GM19467 (cell line): ENCODE data around the gene LRPAP1.
A peak's percentile ranks its signal among the peaks of the same experiment; 100 is the strongest.
"Not testable (repeated sequence)": the region's sequence is repeated elsewhere in the genome, so short reads cannot be mapped to it uniquely, and the experiment has no call there.

Experiments used
- ATAC-seq: cut with Tn5 transposase; IDR thresholded peaks from one replicate; pipeline ENCODE4 v1.9.1; 2021; ENCODE audit warnings: mild to moderate bottlenecking, moderate library complexity; ENCODE audit not compliant: unreplicated experiment

LRPAP1 gene

GRCh38 chr4:3531879-3532750, at the start of gene LRPAP1:
Gene LRPAP1 (minus strand): TSS chr4:3532422. CDS start chr4:3532412, 10 bp downstream.
- ATAC-seq = peak; percentile 72

- not testable (repeated sequence) for ATAC-seq
Observed at GRCh38 chr4:3581334-3582090, 49.3 kb upstream of the LRPAP1 start.

GRCh38 chr4:3580859-3581258, 48.6 kb upstream of the LRPAP1 start:
- ATAC-seq = not testable (repeated sequence)

- ATAC-seq = not testable (repeated sequence)
Observed at GRCh38 chr4:3578527-3579144, 46.4 kb upstream of the LRPAP1 start.

GRCh38 chr4:3578052-3578451, 45.8 kb upstream of the LRPAP1 start:
- not testable (repeated sequence) for ATAC-seq

GRCh38 chr4:3577208-3577892, 45.1 kb upstream of the LRPAP1 start:
- ATAC-seq = not testable (repeated sequence)

- ATAC-seq = not testable (repeated sequence)
Observed at GRCh38 chr4:3576533-3577207, 44.4 kb upstream of the LRPAP1 start.

GRCh38 chr4:3575426-3576369, 43.5 kb upstream of the LRPAP1 start:
- ATAC-seq = not testable (repeated sequence)

GRCh38 chr4:3574865-3575264, 42.6 kb upstream of the LRPAP1 start:
- ATAC-seq = not testable (repeated sequence)

GRCh38 chr4:3574346-3574745, 42.1 kb upstream of the LRPAP1 start:
- not testable (repeated sequence) for ATAC-seq

- no peak for ATAC-seq
Observed at GRCh38 chr4:3573131-3573530, 40.9 kb upstream of the LRPAP1 start.

- ATAC-seq = no peak
Observed at GRCh38 chr4:3572363-3572762, 40.1 kb upstream of the LRPAP1 start.

GRCh38 chr4:3571921-3572320, 39.7 kb upstream of the LRPAP1 start:
- no peak for ATAC-seq

GRCh38 chr4:3570923-3571322, 38.7 kb upstream of the LRPAP1 start:
- ATAC-seq = not testable (repeated sequence)

GRCh38 chr4:3569611-3570010, 37.4 kb upstream of the LRPAP1 start:
- ATAC-seq = not testable (repeated sequence)

- not testable (repeated sequence) for ATAC-seq
Observed at GRCh38 chr4:3566701-3567100, 34.5 kb upstream of the LRPAP1 start.

- ATAC-seq = not testable (repeated sequence)
Observed at GRCh38 chr4:3566301-3566700, 34.1 kb upstream of the LRPAP1 start.

- not testable (repeated sequence) for ATAC-seq
Observed at GRCh38 chr4:3564948-3565347, 32.7 kb upstream of the LRPAP1 start.

- ATAC-seq = no peak
Observed at GRCh38 chr4:3563403-3563802, 31.2 kb upstream of the LRPAP1 start.
